ENCODE data around the gene OSBPL8.

The OSBPL8 gene

DNA sequence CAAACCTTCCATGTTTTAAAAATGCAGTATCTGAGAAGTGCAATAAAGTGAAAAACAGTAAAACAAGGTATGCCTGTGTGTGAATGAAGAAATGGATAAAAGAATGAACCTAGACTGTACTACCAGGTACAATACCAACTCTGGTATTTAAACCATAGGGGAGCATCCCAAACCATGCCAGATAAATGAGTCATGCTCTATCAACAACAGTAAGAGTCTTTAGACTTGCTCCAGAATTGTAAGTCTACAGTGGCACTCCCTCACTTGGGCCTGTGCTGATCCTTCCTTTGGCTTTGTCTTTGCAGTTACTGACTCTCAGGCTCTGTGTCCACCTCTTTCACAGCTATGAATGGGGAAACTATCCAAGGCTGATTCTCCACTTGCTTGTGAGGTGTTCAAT lies 249.5 kb downstream of the OSBPL8 start:
- peak; percentile 74 for ATAC-seq
- TF ChIP-seq BACH2 (CRISPR knock-in tag; IDR thresholded peaks at IDR 0.05; ENCODE audit: borderline replicate concordance) (no peak), ZFP3 (CRISPR knock-in tag; IDR thresholded peaks at IDR 0.05) (no peak), ZC3H10 (CRISPR knock-in tag; IDR thresholded peaks at IDR 0.05) (no peak)
- TF ChIP-seq, protein P1, sequence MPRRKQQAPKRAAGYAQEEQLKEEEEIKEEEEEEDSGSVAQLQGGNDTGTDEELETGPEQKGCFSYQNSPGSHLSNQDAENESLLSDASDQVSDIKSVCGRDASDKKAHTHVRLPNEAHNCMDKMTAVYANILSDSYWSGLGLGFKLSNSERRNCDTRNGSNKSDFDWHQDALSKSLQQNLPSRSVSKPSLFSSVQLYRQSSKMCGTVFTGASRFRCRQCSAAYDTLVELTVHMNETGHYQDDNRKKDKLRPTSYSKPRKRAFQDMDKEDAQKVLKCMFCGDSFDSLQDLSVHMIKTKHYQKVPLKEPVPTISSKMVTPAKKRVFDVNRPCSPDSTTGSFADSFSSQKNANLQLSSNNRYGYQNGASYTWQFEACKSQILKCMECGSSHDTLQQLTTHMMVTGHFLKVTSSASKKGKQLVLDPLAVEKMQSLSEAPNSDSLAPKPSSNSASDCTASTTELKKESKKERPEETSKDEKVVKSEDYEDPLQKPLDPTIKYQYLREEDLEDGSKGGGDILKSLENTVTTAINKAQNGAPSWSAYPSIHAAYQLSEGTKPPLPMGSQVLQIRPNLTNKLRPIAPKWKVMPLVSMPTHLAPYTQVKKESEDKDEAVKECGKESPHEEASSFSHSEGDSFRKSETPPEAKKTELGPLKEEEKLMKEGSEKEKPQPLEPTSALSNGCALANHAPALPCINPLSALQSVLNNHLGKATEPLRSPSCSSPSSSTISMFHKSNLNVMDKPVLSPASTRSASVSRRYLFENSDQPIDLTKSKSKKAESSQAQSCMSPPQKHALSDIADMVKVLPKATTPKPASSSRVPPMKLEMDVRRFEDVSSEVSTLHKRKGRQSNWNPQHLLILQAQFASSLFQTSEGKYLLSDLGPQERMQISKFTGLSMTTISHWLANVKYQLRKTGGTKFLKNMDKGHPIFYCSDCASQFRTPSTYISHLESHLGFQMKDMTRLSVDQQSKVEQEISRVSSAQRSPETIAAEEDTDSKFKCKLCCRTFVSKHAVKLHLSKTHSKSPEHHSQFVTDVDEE (CRISPR knock-in tag; IDR thresholded peaks at IDR 0.05): no peak

DNA sequence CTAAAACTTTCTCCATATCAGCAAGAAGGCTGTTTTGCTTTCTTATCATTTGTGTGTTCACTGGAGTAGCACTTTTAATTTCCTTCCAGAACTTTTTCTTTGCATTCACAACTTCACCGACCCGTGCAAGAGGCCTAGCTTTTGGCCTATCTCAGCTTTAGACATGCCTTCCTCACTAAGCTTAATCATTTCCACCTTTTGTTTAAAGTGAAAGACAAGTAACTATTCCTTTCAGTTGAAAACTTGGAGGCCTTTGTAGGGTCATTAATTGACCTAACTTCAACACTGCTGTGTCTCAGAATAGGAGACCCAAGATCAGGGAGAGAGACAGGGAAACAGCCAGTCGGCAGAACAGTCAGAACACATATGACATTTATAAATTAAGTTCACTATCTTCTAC lies 250.7 kb downstream of the OSBPL8 start:
- no peak for ATAC-seq
- no peak for TF ChIP-seq ZNF565 (CRISPR knock-in tag; conservative IDR thresholded peaks at IDR 0.05; ENCODE audit: low read depth)
- no peak for TF ChIP-seq ZNF8 (CRISPR knock-in tag; IDR thresholded peaks at IDR 0.05)
- no peak for TF ChIP-seq TOX (CRISPR knock-in tag; IDR thresholded peaks at IDR 0.05; ENCODE audit: borderline replicate concordance)
- no peak for TF ChIP-seq ZFP30 (CRISPR knock-in tag; IDR thresholded peaks at IDR 0.05)
- no peak for TF ChIP-seq ESRRG (CRISPR knock-in tag; IDR thresholded peaks at IDR 0.05)
- TF ChIP-seq, protein P1 (CRISPR knock-in tag; IDR thresholded peaks at IDR 0.05): no peak
- no peak for TF ChIP-seq ISL1 (CRISPR knock-in tag; IDR thresholded peaks at IDR 0.05)
- TF ChIP-seq, protein P2, sequence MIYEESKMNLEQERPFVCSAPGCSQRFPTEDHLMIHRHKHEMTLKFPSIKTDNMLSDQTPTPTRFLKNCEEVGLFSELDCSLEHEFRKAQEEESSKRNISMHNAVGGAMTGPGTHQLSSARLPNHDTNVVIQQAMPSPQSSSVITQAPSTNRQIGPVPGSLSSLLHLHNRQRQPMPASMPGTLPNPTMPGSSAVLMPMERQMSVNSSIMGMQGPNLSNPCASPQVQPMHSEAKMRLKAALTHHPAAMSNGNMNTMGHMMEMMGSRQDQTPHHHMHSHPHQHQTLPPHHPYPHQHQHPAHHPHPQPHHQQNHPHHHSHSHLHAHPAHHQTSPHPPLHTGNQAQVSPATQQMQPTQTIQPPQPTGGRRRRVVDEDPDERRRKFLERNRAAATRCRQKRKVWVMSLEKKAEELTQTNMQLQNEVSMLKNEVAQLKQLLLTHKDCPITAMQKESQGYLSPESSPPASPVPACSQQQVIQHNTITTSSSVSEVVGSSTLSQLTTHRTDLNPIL (CRISPR knock-in tag; IDR thresholded peaks at IDR 0.05; ENCODE audit: low read depth): no peak
- TF ChIP-seq ZNF70 (CRISPR knock-in tag; IDR thresholded peaks at IDR 0.05): no peak
- TF ChIP-seq ARNTL (CRISPR knock-in tag; IDR thresholded peaks at IDR 0.05; ENCODE audit: borderline replicate concordance, low read depth): no peak
- no peak for TF ChIP-seq RARB (CRISPR knock-in tag; IDR thresholded peaks at IDR 0.05)
- TF ChIP-seq CSDC2 (CRISPR knock-in tag; IDR thresholded peaks at IDR 0.05): no peak
- no peak for TF ChIP-seq PPARA (CRISPR knock-in tag; IDR thresholded peaks at IDR 0.05; ENCODE audit: borderline replicate concordance)
- no peak for TF ChIP-seq ZFP3 (CRISPR knock-in tag; IDR thresholded peaks at IDR 0.05)
- TF ChIP-seq, protein P3, sequence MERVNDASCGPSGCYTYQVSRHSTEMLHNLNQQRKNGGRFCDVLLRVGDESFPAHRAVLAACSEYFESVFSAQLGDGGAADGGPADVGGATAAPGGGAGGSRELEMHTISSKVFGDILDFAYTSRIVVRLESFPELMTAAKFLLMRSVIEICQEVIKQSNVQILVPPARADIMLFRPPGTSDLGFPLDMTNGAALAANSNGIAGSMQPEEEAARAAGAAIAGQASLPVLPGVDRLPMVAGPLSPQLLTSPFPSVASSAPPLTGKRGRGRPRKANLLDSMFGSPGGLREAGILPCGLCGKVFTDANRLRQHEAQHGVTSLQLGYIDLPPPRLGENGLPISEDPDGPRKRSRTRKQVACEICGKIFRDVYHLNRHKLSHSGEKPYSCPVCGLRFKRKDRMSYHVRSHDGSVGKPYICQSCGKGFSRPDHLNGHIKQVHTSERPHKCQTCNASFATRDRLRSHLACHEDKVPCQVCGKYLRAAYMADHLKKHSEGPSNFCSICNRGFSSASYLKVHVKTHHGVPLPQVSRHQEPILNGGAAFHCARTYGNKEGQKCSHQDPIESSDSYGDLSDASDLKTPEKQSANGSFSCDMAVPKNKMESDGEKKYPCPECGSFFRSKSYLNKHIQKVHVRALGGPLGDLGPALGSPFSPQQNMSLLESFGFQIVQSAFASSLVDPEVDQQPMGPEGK (CRISPR knock-in tag; IDR thresholded peaks at IDR 0.05; ENCODE audit: borderline replicate concordance): no peak
- TF ChIP-seq, protein P4, sequence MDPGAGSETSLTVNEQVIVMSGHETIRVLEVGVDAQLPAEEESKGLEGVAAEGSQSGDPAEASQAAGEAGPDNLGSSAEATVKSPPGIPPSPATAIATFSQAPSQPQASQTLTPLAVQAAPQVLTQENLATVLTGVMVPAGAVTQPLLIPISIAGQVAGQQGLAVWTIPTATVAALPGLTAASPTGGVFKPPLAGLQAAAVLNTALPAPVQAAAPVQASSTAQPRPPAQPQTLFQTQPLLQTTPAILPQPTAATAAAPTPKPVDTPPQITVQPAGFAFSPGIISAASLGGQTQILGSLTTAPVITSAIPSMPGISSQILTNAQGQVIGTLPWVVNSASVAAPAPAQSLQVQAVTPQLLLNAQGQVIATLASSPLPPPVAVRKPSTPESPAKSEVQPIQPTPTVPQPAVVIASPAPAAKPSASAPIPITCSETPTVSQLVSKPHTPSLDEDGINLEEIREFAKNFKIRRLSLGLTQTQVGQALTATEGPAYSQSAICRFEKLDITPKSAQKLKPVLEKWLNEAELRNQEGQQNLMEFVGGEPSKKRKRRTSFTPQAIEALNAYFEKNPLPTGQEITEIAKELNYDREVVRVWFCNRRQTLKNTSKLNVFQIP (CRISPR knock-in tag; IDR thresholded peaks at IDR 0.05; ENCODE audit: borderline replicate concordance, low read depth): no peak

DNA sequence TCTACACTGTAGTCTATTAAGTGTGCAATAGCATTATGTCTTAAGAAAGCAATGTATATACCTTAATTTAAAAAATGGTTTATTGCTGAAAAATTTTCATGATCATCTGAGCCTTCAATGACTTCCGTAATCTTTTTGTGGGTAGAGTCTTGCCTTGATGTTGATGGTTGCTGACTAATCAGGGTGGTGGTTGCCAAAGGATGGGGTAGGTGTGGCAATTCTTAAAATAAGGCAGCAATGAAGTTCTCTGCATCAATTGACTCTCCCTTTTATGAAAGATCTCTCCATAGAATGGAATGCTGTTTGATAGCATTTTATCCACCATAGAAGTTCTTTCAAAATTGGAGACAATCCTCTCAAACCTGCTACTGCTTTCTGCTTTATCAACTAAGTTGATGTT lies 252.5 kb downstream of the OSBPL8 start:
- ATAC-seq: no peak
- no peak for TF ChIP-seq RARB (CRISPR knock-in tag; IDR thresholded peaks at IDR 0.05)
- TF ChIP-seq ZNF70 (CRISPR knock-in tag; IDR thresholded peaks at IDR 0.05): no peak
- TF ChIP-seq OSR1 (CRISPR knock-in tag; IDR thresholded peaks at IDR 0.05): no peak
- TF ChIP-seq GLIS3 (CRISPR knock-in tag; IDR thresholded peaks at IDR 0.05): no peak
- TF ChIP-seq, protein P4 (CRISPR knock-in tag; IDR thresholded peaks at IDR 0.05; ENCODE audit: borderline replicate concordance, low read depth): no peak
- TF ChIP-seq ZNF565 (CRISPR knock-in tag; conservative IDR thresholded peaks at IDR 0.05; ENCODE audit: low read depth): no peak
